Ishikawa (cell line): ENCODE results near the gene TSPAN16.

Source experiments
- CEBPB ChIP-seq: IDR thresholded peaks from 2 replicates; pipeline ENCODE4 v1.6.1; 2012
- CREB1 ChIP-seq: IDR thresholded peaks from 2 replicates; pipeline ENCODE4 v1.6.1; 2012; ENCODE audit warnings: low read depth
- EGR1 ChIP-seq: IDR thresholded peaks from 2 replicates; pipeline ENCODE4 v1.6.1; 2012
- EP300 ChIP-seq: IDR thresholded peaks from 2 replicates; pipeline ENCODE4 v1.6.1; 2012; ENCODE audit warnings: borderline replicate concordance
- FOXM1 ChIP-seq: IDR thresholded peaks from 2 replicates; pipeline ENCODE4 v1.6.1; 2012; ENCODE audit warnings: low read depth, borderline replicate concordance
- NFIC ChIP-seq: IDR thresholded peaks from 2 replicates; pipeline ENCODE4 v1.6.1; 2012
- RAD21 ChIP-seq: IDR thresholded peaks from 2 replicates; pipeline ENCODE4 v1.6.1; 2012; ENCODE audit warnings: low read depth
- TAF1 ChIP-seq: IDR thresholded peaks from 2 replicates; pipeline ENCODE4 v1.6.1; 2012; ENCODE audit warnings: low read depth, mild to moderate bottlenecking
- TCF12 ChIP-seq: IDR thresholded peaks from 2 replicates; pipeline ENCODE4 v1.6.1; 2012; ENCODE audit warnings: low read depth
- TEAD4 ChIP-seq: IDR thresholded peaks from 2 replicates; pipeline ENCODE4 v1.6.1; 2012
- YY1 ChIP-seq: IDR thresholded peaks from 2 replicates; pipeline ENCODE4 v1.6.1; 2012; ENCODE audit warnings: low read depth
- ZBTB7A ChIP-seq: IDR thresholded peaks from 2 replicates; pipeline ENCODE4 v1.6.1; 2012; ENCODE audit warnings: low read depth
- TF ChIP-seq, protein P1 (sequence below): IDR thresholded peaks from 2 replicates; pipeline ENCODE4 v1.6.1; 2012
- TF ChIP-seq, protein P2 (sequence below): IDR thresholded peaks from 2 replicates; pipeline ENCODE4 v1.6.1; 2012
- TF ChIP-seq, protein P3 (sequence below): IDR thresholded peaks from 2 replicates; pipeline ENCODE4 v1.6.1; 2012; ENCODE audit warnings: low read depth, mild to moderate bottlenecking

TSPAN16 gene

DNA sequence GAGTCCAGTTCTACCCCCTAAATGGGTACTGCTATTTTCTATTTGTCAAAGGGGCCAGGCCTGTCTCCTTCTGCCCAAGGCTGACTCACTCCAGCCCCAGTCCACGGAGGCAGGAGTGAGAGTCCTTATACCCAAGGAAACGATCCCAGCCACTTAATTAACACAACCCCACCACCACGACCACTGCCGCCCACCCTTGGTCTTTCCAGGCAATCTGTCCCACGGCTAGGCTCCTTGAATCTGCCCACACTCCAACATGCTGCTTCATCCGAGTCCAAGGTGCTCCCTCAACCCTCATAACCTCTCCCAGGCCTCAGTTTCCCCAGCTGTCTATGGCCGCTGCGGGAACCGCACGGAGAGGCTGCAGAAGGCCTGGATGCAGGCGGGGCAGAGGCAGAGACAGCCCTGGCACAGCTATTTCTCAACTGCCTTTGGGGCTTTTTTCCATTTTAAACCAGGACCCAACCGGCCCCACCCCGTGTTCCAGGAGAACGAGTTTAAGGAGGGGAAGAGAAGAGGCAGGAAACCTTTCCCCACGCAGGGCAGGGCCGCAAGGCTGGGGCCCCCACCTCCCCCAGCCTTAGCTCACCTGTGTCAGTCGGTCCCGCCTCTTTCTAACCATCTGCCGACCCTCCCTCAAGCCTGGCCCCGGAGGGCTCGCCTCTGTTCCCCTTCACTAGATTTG is 42.8 kb downstream of the TSPAN16 start:
- TF ChIP-seq CREB1, result no peak

DNA sequence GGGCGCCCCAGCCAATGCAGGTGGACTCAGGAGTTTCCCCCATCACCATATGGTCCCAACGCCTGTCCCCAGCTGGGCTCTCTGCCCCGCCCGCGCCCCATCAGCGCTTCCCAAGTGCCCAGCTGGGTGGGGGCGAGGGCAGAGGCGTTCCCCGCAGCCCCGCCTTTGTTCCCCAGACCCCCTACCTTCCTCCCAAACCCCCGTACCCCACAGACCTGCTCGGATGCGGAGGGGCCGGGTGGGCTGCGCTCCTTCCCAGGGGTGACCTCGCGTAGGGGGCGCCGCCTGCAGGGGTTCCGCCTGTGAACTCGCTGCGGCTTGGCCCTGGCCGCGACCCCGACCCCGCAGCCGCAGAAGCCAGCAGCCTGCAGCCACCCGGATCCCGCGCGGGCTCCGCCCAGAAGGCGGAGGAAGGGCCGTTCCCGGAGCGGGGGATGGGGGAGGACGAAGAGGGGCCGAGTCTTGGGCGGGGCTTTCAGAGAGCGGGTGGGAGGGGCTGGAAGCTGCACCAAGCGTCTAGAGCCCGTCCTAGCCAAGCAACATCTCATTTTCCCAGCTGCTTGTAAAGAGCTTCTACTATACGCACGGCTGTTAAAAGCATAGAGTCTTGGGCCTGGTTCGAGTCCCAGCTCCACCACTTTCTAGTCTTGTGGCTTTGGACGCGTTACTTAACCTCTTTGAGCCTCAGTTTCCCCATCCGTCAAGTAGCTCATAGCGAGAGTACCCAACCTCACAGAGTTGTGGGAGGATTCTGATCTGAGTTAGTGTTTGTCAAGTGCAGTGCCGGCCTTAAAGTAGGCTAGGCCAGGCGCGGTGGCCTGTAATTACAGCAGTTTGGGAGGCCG is 43.5 kb downstream of the TSPAN16 start, which contains the start of gene RAB3D:
Gene RAB3D, minus strand, starts transcription at position 404 of the 845 bp plus-strand sequence. CDS start 2,258 bp downstream, outside the sequence.
- 0 out of 2 replicates have a peak, but pooled peaks have one; percentile 36 for TF ChIP-seq TCF12
- no peak for TF ChIP-seq RAD21
- TF ChIP-seq TAF1, result peak; percentile 41; the same call in 1 of the 2 replicates
- TF ChIP-seq ZBTB7A, result peak; percentile 92; the same call in 1 of the 2 replicates

- no peak for TF ChIP-seq ZBTB7A
- no peak for TF ChIP-seq NFIC
- TF ChIP-seq, protein P1, sequence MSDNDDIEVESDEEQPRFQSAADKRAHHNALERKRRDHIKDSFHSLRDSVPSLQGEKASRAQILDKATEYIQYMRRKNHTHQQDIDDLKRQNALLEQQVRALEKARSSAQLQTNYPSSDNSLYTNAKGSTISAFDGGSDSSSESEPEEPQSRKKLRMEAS, result no peak
- TF ChIP-seq CREB1, result no peak
- no peak for TF ChIP-seq FOXM1
- no peak for TF ChIP-seq RAD21
- no peak for TF ChIP-seq TEAD4
- TF ChIP-seq EGR1, result no peak
- no peak for TF ChIP-seq TCF12
- TF ChIP-seq, protein P2, sequence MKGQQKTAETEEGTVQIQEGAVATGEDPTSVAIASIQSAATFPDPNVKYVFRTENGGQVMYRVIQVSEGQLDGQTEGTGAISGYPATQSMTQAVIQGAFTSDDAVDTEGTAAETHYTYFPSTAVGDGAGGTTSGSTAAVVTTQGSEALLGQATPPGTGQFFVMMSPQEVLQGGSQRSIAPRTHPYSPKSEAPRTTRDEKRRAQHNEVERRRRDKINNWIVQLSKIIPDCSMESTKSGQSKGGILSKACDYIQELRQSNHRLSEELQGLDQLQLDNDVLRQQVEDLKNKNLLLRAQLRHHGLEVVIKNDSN, result no peak
Observed at GRCh38 chr19:11342429-11342828, 46.5 kb downstream of the TSPAN16 start.

DNA sequence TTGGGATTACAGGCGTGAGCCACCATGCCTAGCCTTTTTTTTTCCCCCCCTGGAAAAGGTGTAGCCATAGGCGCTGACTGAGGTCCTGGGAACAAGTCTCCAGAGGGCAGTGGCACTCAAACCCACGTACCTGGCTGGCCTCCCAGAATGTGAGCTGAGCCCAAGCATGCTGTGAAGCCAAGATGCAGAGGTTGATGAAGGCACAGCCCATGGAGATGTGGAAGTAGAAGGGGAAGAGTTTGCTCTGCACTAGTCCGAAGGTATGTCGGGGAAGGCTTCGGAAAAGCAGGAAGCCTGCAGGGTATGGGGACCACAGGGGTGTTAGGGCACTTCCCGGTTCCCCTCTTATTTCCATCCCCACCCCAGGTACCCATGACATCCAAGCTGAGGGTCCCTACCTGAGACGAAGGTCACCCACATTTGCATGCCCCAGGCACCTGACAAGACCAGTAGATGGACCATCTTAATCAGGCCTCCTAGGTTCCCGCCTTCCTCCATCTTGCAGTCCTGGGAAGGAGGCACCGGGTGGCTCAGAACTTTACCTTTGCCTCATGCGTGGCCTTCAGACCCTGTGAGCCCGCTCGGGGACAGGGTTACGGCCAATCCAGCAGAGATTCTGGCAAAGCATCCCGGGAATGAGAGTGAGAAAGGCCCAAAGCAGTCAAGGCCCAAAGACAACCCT is 49.3 kb downstream of the TSPAN16 start:
- no peak for TF ChIP-seq TCF12
- peak; percentile 56; the same call in 1 of the 2 replicates for TF ChIP-seq NFIC
- no peak; the same call in 1 of the 2 replicates for TF ChIP-seq RAD21
- no peak; the same call in 1 of the 2 replicates for TF ChIP-seq YY1
- TF ChIP-seq EGR1, result no peak
- TF ChIP-seq FOXM1, result no peak
- no peak for TF ChIP-seq EP300
- 0 out of 2 replicates have a peak, but pooled peaks have one; percentile 22 for TF ChIP-seq TEAD4

DNA sequence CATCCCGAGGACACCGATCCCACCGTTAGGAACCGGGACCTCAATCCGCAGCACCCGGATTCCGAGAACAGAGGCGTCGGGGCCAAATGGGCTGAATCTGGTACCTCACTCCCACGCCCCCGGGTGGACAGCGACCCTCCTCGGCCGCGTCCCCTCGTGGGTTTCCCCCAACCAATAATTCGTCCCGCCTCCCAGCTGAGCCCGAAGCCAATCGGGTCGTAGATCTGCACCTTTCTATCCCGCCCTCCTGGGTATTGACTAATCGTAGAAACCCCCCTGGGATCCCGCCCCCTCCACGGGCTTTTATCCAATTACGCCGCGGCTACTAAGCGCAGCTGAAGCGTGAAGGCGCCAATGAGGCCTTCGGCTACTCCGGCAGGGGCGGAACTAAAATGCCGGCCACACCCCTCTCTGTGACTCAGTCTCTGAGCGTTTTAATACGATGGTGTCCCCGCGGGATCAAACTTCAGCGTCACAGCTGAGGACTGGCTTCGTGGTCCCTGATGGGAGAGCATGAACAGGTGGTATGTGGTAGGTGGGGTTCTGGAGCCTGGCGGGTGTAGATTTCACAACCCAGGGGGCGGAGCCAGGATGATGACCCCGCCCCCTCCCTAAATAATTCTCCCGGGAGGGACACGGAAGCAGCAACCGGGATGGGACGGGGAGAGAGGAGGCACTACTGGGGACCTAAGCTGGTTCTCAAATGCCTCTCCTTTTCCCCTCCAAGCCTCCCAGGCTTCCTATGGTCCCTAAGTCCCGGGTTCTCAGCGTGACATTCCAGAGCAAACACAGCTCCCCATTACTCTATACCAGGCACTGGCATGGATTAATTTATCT is 50.4 kb downstream of the TSPAN16 start, which contains the start of the genes CCDC159 and TMEM205:
Gene CCDC159, plus strand, starts transcription at position 416 of the 837 bp plus-strand sequence. Its CDS starts 88 bp downstream, at position 504.
Gene TMEM205, minus strand, starts transcription at position 165 of the 837 bp plus-strand sequence. CDS start 649 bp downstream, outside the sequence.
- TF ChIP-seq TEAD4, result peak; percentile 67
- TF ChIP-seq, protein P3, sequence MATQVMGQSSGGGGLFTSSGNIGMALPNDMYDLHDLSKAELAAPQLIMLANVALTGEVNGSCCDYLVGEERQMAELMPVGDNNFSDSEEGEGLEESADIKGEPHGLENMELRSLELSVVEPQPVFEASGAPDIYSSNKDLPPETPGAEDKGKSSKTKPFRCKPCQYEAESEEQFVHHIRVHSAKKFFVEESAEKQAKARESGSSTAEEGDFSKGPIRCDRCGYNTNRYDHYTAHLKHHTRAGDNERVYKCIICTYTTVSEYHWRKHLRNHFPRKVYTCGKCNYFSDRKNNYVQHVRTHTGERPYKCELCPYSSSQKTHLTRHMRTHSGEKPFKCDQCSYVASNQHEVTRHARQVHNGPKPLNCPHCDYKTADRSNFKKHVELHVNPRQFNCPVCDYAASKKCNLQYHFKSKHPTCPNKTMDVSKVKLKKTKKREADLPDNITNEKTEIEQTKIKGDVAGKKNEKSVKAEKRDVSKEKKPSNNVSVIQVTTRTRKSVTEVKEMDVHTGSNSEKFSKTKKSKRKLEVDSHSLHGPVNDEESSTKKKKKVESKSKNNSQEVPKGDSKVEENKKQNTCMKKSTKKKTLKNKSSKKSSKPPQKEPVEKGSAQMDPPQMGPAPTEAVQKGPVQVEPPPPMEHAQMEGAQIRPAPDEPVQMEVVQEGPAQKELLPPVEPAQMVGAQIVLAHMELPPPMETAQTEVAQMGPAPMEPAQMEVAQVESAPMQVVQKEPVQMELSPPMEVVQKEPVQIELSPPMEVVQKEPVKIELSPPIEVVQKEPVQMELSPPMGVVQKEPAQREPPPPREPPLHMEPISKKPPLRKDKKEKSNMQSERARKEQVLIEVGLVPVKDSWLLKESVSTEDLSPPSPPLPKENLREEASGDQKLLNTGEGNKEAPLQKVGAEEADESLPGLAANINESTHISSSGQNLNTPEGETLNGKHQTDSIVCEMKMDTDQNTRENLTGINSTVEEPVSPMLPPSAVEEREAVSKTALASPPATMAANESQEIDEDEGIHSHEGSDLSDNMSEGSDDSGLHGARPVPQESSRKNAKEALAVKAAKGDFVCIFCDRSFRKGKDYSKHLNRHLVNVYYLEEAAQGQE, result 0 out of 2 replicates have a peak, but pooled peaks have one; percentile 17
- TF ChIP-seq EP300, result 0 out of 2 replicates have a peak, but pooled peaks have one; percentile 37
- no peak for TF ChIP-seq FOXM1
- peak; percentile 98 for TF ChIP-seq ZBTB7A
- peak; percentile 75 for TF ChIP-seq TCF12
- TF ChIP-seq, protein P2, result peak; percentile 64
- TF ChIP-seq YY1, result peak; percentile 48; the same call in 1 of the 2 replicates
- TF ChIP-seq EGR1, result no peak
- TF ChIP-seq CEBPB, result peak; percentile 97
- no peak; the same call in none of the 2 replicates for TF ChIP-seq TAF1
- TF ChIP-seq CREB1, result peak; percentile 70
- TF ChIP-seq RAD21, result peak; percentile 30; the same call in 1 of the 2 replicates
- peak; percentile 9; the same call in 1 of the 2 replicates for TF ChIP-seq NFIC
- TF ChIP-seq, protein P1, result peak; percentile 95

DNA sequence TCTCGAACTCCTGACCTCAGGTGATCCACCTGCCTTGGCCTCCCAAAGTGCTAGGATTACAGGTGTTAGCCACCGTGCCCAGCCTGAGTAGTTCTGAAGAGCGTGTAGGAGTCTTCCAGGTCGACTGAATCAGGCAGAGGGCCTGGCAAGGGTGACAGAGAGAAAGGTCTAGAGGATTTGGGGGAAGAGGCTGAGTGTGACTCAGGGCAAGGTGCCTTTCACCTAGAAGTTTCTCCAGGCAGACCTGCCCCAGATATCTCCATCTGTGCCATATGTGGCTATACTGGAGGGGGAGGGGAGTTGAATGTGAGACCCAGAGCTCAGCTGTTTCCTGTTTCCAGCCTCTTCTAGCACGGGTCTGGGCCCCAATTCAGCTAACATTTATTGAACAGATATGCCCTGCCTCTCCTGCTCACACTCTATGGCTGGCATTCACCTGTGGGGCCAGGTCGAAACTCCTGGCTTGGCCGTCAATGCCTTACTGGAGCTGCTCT is 51.6 kb downstream of the TSPAN16 start:
- TF ChIP-seq EGR1, result no peak
- no peak for TF ChIP-seq TAF1
- TF ChIP-seq ZBTB7A, result no peak
- TF ChIP-seq TCF12, result no peak
- no peak for TF ChIP-seq FOXM1
- TF ChIP-seq TEAD4, result no peak
- no peak for TF ChIP-seq CEBPB
- TF ChIP-seq CREB1, result no peak
